ENCODE measurements around the gene C14orf119.
"Not testable (repeated sequence)": the region's sequence is repeated elsewhere in the genome, so short reads cannot be mapped to it uniquely, and the experiment has no call there.

C14orf119 gene

DNA sequence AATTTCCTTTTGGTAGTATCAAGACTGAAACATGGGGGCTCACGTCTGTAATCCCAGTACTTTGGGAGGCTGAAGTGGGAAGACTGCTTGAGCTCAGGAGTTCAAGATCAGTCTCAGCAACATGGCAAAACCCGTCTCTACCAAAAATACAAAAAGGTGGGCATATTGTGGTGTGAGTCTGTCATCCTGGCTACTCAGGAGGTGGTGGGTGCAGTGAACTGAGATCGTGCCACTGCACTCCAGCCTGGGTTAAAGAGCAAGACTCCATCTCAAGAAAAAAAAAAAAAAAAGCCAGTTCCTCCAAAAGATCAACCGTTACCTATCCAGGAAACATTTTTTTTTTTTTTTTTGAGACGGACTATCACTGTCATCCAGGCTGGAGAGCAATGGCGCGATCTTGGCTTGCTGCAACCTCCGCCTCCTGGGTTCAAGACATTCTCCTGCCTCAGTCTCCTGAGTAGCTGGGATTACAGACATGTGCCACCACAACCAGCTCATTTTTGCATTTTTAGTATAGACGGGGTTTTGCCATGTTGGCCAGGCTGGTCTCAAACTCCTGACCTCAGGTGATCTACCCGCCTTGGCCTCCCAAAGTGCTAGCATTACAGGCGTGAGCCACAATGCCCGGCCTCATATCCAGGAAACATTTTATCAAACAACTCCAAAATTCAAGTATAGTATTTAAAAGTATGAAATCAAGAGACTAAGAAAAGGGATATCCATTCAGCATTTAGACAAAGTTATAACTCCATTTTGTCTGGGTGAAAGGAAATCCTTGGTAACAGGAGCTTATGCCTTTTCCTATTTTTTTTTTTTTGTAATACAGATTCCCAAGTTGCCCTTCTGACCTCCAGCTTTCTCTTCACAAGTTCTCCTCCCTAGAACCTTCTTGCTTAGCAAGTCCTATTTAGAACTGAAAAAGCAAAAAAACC is 3.7 kb upstream of the C14orf119 start:
- DNase-seq, result no peak

GRCh38 chr14:23093104-23093503 is 2.2 kb upstream of the C14orf119 start:
- no peak for DNase-seq

DNA sequence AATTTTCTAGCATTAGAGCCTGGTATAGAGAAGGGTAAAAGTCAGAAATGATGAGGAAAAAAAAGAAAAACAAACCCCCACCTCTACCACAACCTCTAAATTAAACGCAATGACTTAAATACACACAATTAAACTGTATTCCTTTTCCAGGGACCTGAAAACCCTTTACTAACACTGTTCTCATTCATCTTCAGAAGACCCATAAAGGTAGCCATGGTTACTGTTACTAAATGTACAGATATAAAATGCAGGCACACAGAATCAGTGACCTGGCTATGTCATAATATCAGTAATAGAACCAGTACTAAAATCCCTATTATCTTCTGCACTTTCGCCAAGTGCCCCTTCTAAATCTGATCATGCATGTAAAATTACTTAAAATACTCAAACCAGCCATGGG is 1.8 kb upstream of the C14orf119 start:
- no peak for DNase-seq

DNA sequence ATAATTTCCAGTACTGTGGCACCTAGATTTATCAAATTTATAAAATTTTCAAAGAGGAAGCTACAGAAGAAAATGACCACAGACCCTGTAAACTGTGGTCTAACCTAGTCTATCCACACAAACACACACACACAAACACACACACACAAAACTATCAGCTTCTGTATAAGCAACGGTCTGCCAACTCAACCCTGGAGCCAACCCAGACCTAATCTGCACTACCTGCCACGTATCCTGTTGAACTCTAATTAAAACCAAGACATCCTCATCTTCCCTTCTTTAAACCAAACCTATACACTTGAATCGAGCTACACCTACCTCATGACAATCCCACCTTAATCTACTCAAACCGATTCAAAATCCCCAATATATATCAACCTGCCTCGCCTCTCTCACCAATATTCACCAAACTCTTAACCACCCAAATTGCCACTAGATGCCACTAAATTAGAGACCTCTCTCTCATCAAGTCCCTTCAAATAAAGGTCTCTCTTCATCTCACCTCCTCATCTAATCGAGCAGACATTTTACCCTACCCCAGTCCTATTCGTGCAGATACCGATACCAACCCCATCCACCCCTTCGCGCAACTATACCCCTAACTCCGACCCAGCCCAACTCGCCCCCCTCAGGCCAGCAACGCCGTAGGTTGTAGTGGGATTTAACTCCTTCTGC is 1.2 kb upstream of the C14orf119 start:
- DNase-seq, result no peak

- DNase-seq, result no peak
These were observed 574 bp upstream of the C14orf119 start, which contains the start of gene ACIN1 for GRCh38 chr14:23094666-23095195. Gene ACIN1 (minus strand): TSS chr14:23095136. CDS start chr14:23095112, 24 bp downstream.

GRCh38 chr14:23097786-23098185 is 2.5 kb downstream of the C14orf119 start:
- DNase-seq, result no peak

- DNase-seq, result no peak
These were observed 4.0 kb downstream of the C14orf119 start for GRCh38 chr14:23099212-23099861.

DNA sequence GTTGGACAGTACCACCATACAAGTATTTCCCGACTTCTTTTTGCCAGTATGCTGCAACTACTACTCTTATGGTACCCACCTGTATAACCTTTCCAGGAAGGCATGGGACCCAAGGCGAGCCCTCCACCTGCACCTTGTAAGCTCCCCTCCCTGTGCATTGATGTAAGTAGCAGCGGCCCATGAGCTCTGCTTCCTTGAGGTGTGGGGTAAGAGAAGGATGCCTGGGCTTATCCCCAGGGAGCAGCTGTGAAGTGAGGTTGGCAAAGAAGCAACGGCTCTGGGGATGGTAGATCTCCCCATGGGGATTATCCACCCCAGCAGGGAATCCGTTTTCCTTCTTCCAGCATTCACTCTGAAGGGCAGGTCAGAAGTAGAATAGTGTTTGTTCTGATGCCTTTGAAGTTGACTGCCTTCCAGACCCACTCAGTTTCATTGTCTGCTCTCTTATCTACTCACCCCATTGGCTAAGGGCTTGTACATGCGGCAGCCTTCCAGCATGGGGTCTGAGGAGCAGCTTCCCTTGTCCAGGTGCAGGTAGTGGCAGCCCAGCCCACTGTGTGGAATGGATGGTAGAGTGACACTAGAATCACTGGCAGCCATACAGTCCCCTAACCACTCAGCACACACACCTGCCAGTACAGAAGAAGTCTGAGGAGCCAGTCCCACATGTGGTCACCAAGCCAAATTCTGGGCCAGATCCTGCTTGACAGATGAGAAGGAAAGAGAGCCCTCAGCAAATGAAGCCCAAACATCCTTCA is 6.1 kb downstream of the C14orf119 start:
- no peak for DNase-seq

- DNase-seq, result no peak
These were observed 6.8 kb downstream of the C14orf119 start for GRCh38 chr14:23101986-23102625.

GRCh38 chr14:23102801-23103200 is 7.5 kb downstream of the C14orf119 start:
- DNase-seq, result no peak

DNA sequence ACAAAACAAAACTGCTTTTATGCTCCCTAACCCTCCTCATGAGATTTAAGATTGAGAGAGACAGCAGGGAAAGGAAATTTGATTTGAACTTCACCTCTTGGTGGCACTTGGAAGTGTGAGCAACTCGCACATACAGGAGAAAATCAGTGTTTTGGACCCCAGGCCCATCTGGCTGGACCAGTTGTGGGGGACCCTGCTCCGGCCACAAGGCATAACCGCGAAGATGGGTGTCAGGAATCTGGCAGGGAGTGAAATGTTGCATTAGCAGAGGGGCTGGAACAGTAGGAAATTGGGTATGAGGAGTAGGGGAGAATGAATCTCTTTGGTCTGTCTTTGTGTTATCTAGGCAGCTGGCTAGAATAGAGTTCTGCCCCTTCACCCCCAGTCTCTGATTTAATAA is 8.3 kb downstream of the C14orf119 start:
- DNase-seq, result no peak

GRCh38 chr14:23104070-23104590 is 8.8 kb downstream of the C14orf119 start:
- no peak for DNase-seq

- no peak for DNase-seq
These were observed 9.5 kb downstream of the C14orf119 start, which contains the start of gene CIROP for GRCh38 chr14:23104591-23105347. Gene CIROP (minus strand): TSS chr14:23104989. CDS start chr14:23104920, 69 bp downstream.

GRCh38 chr14:23105348-23105824 is 10.1 kb downstream of the C14orf119 start:
- no peak for DNase-seq

DNA sequence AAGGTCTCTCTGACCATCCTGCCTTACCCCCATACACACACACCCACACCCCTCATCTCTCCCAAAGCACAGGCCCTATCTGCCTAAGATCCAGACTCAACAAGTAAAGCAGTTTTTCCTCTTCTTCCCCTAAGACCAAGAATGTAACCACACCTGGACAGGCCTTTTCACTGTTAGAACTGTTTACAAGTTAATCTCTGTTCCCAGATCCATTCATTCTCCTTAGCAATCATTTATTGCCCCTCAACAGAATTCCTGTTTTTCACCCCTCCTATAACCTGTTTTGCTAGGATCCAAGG is 11.4 kb downstream of the C14orf119 start:
- no peak for DNase-seq

GRCh38 chr14:23107620-23108019 is 12.3 kb downstream of the C14orf119 start:
- DNase-seq, result not testable (repeated sequence)

GRCh38 chr14:23108169-23108568 is 12.9 kb downstream of the C14orf119 start:
- DNase-seq, result not testable (repeated sequence)

DNA sequence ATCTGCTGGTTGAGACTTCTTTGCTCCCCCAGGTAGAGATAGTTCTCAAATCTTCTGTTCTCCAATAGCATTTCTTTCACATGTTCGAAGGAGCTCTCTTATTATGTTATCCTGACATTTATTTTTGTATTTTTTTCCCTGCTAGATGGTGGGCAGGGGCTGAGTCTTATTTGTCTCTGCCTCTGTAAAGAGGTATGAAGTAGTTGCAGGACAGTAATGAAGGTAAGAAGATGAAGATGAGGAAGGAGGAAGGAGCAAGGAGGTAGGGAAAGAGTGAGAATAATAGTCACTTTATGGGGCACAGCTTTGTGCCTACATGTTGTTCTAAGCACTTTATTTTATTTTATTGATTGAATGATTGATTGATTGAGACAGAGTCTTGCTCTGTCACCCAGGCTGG is 14.5 kb downstream of the C14orf119 start:
- DNase-seq, result no peak

GRCh38 chr14:23110579-23111365 is 15.5 kb downstream of the C14orf119 start:
- no peak for DNase-seq
